GM21367 (cell line): ENCODE measurements around the gene TGFA.

Experiments used
- ATAC-seq: cut with Tn5 transposase; IDR thresholded peaks from one replicate; pipeline ENCODE4 v1.9.1; 2021; ENCODE audit not compliant: unreplicated experiment

Gene TGFA

DNA sequence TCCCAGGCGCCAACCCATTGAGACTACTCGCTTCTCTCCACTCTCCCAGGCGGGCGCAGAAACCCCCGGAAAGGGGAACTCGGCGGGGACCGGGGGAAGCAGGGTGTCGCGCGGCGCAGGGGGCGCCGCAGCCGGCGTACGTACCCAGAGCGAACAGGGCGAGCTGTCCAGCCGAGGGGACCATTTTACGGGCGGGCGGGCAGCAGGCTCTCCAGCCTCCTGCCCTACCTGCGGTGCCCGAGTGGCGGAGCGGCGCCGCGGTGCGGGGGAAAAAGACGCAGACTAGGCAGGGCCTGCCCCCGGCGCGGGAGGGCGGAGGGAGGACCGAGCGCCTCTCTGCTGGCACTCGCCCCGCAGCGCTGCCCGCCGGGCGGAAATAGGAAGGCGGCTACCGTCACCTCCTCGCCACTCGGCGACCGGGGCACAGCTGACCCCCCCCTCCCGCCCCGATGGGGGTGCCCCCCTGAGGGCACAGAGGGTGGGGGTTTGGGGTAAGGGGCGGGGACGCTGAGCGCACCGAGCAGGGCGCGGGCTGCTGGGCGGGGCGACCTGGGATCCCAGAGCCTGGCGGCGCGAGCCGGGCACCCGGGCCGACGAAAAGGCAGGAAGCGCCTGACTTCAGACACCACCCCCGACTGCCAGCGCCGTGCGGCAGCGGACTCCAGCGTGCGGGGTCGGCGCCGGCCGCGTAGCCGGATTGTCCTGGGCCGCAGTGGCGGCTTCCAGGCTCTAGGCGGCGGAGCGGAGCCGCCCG is at the start of gene TGFA:
TGFA (minus strand) TSS at position 243 of the 754 bp plus-strand sequence; CDS start at position 184, 59 bp downstream.
- peak; percentile 77 for ATAC-seq

- no peak for ATAC-seq
Measured at GRCh38 chr2:70603066-70603465, 49.4 kb upstream of the TGFA start.

DNA sequence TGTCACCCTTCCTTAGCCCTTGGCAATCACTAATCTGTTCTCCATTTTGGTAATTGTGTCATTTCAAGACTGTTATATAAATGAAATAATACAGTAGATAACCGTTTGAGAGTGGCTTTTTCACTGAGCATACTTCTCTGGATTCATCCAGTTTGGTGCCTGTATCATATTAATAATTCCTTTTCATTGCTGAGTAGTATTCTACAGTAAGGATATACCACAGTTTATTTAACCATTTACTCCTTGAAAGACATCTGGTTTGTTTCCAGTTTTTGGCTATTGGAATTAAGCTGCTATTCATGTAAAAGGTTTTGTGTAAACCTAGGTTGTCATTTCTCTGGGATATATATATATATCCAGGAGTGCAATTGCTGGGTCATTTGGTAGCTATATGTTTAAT is 44.6 kb upstream of the TGFA start:
- ATAC-seq: no peak

DNA sequence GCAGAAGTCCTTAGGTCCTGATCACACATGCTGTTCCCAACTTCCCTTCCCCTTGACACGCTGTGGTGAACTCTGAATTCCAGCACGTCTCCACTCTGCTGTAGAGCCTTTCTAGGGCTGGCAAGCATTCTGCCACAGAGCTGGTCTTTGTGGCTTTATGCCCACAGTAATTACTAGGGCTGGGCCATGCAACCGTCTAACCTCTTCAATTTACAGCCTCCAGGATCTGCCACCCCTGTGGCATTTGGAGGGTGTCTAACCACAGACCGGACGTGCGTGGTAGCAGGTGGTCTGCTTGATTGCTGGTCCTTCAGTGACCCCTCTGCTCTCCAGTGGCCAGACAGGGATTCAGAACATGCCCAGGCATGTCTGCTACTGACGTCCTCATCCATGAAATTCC is 43.1 kb upstream of the TGFA start:
- no peak for ATAC-seq

DNA sequence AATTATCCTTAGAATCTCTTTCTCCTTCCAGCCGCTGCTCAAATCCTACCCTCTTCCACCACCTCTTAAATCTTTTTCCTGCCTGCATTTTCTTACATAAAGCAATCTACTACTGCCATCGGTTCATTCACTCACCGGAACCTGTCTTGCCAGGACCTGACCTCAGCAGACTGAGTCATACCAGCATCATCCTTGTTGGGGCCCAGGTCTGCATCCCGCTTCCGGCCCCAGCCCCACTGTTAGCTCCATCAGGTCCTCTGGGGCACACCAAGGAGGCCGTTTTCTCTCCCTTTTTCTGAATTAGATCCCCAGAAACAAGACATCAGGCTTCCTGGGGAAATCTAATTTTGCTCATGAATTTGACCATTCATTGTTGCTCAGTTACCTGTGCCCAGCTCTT is 42.7 kb upstream of the TGFA start:
- no peak for ATAC-seq

- ATAC-seq: no peak
Measured at GRCh38 chr2:70583091-70583490, 29.5 kb upstream of the TGFA start.

DNA sequence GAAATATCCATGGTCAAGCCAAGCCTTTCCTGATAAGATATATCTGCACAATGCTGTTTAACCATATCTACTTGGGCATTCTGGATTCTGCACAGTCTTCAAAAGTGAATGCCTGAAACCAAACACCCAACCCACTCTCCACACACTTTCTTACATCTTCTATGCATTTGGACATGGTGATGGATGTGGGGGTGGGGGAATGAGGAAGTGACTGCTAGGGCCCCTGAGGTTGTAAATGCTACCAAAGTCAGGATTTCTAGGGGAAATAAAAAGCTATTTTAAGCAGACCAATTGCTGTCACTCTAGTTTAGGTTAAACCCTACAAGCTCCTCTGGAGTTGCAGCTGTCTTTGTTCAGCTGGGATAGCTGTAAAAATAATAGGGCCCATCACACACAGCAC is 26.7 kb upstream of the TGFA start:
- no peak for ATAC-seq

- no peak for ATAC-seq
Measured at GRCh38 chr2:70574618-70575017, 21.0 kb upstream of the TGFA start.

GRCh38 chr2:70574109-70574508 is 20.5 kb upstream of the TGFA start:
- no peak for ATAC-seq

GRCh38 chr2:70570041-70570661 is 16.5 kb upstream of the TGFA start:
- no peak for ATAC-seq

DNA sequence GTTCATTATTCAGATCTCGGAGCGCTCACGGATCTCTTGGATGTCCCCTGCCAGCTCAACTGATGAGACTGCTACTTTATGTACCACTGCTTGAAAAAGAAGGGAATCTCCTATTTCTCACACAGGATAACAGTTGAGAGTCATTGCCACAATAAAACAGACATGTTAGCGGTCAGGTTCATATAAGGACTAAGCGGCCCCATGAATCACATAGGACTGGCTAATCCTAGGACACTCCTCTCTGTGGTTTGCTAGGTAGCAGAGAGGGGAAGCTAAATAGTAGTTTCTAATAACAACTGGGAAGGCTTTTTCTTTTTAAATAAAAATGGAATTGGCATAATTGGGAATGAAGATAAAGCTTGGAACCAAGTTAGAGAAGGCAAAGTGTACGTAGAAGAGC is 15.9 kb upstream of the TGFA start:
- ATAC-seq: no peak

- no peak for ATAC-seq
Measured at GRCh38 chr2:70566906-70567305, 13.3 kb upstream of the TGFA start.

- ATAC-seq: no peak
Measured at GRCh38 chr2:70566464-70566863, 12.8 kb upstream of the TGFA start.

- no peak for ATAC-seq
Measured at GRCh38 chr2:70565039-70565731, 11.6 kb upstream of the TGFA start.

- no peak for ATAC-seq
Measured at GRCh38 chr2:70561893-70562292, 8.3 kb upstream of the TGFA start.

GRCh38 chr2:70560442-70560841 is 6.8 kb upstream of the TGFA start:
- ATAC-seq: no peak

- ATAC-seq: no peak
Measured at GRCh38 chr2:70560040-70560439, 6.4 kb upstream of the TGFA start.

DNA sequence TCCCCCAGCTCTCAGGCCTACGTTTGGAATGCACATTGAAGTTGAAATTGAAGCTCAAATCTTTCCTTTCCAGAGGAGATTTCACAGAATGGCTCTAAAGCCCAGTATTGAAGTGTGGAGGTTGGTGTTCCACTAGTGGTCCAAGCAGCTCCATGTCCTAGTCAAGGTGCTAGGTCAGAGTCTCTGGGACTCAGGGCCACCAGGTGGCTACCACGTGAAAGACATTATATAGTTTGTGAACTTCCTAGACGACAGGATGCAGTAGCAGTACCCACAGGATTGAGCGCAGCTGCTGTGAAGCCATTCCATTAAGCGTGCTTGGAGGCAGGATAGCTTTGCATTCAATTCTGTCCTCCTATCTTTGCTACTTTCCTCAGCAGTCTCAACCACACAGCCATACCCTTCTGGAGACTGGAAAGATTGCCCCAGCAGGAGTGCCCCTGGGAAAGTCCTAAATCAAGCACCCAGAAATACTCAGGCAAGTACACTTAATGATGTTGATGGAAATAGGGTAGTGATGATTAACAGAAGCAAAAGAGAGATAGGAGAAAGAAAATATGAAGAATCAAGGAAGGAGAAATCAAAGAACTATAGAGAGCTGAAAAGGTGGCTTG is 4.7 kb upstream of the TGFA start:
- no peak for ATAC-seq

DNA sequence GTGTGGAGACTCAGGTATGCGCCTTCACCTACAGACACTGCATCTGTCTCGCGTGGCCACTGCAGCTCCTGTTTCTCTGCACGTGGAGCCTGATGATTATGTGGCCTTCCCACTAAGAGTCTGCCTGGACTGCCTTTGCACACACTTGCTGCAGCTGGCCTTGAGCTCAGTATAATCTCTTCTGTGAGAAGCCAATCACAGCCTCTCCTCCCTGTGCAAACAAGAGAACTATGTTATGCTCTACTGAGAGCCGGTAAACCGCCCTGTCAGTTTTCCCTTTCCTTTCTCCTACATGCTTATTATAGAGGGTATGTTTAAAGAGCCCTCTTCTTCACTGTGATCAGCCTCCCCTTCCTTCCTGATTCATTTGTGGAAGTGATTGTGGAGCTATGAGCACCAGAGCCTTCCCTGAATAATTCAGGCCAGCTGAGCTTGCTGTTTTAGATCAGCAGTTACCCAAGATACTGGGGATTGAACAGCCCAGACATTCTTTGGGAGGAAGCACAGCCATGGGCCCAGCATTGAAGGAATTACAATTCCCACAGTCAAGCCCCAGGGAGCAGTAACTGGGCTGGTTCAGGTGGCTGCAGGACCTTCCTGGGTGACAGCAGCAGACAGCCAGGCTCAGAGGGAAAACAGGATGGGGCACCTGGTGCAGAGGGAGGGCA is 3.7 kb upstream of the TGFA start:
- no peak for ATAC-seq

GRCh38 chr2:70556608-70557007 is 3.0 kb upstream of the TGFA start:
- ATAC-seq: no peak

DNA sequence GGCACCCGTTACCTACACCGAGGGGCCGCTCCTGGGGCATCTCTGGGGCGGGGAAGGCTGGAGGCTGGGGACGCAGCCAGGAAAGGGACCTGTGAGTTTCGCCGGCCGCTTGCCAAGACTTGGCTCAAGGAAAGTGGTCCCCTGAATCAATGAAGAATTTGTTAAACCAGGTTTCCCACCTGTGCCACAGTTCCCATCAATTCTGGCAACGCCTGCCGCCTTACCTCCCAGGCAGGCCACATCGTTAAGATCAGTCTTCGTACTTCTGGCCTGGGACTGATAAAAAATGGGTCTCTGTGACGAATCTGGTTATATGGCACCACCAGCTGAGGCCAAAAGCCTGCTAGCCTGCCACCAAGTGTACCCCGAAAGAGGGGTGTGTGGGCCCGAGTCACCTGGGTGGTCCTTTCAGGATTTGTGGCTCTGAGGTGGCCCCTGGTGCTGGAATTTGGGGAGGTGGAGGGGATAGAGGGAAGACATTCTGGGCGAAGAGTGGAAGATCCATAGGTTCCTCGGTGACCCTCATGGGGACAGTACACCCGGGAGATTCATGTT is 789 bp upstream of the TGFA start:
- ATAC-seq: no peak
